Activated naive CD4-positive, alpha-beta T cell treated with anti-CD3 and anti-CD28 coated beads, Interleukin-2, amount 50 U/mL, for 72 hours (primary cell): ENCODE data around the gene ATAD5. TPM values are rescaled to one million over a fixed set of nuclear protein-coding genes. Genes with fewer than 3 reads are reported as not detected.
A peak's percentile ranks its signal among the peaks of the same experiment; 100 is the strongest.
"Not testable (repeated sequence)": the region's sequence is repeated elsewhere in the genome, so short reads cannot be mapped to it uniquely, and the experiment has no call there.

Experiments used
- ATAC-seq, 2 donors: fragments of 150-1000 bp; cut with Tn5 transposase; 2 replicates each; pipeline ENCODE4 v1.10.0; 2021; ENCODE audit warnings: mild to moderate bottlenecking in 2 of 2, moderate library complexity in 2 of 2
- DNase-seq, 2 donors: peaks; one replicate each; pipeline ENCODE4 v3.0.0; 2021 to 2022; ENCODE audit warnings: low spot score in 2 of 2
- H3K27ac Mint-ChIP-seq, 2 donors: one replicate each; pipeline ENCODE4 v1.8.0; 2022; ENCODE audit warnings: mild to moderate bottlenecking in 2 of 2, mixed read lengths in 2 of 2
- H3K36me3 Mint-ChIP-seq, 2 donors: one replicate each; pipeline ENCODE4 v1.8.0; 2022; ENCODE audit warnings: mixed read lengths in 2 of 2
- H3K9me3 Mint-ChIP-seq, 2 donors: one replicate each; pipeline ENCODE4 v1.8.0; 2022; ENCODE audit warnings: mixed read lengths in 2 of 2
- total RNA-seq, 2 donors: library from RNA; stranded (reverse); gene quantifications; one replicate each; pipeline ENCODE4 v1.2.3, GENCODE V29; 2022

The ATAD5 gene
- total RNA-seq, 2 donors from 2014 or later, result 32.5 to 52.1 TPM

DNA sequence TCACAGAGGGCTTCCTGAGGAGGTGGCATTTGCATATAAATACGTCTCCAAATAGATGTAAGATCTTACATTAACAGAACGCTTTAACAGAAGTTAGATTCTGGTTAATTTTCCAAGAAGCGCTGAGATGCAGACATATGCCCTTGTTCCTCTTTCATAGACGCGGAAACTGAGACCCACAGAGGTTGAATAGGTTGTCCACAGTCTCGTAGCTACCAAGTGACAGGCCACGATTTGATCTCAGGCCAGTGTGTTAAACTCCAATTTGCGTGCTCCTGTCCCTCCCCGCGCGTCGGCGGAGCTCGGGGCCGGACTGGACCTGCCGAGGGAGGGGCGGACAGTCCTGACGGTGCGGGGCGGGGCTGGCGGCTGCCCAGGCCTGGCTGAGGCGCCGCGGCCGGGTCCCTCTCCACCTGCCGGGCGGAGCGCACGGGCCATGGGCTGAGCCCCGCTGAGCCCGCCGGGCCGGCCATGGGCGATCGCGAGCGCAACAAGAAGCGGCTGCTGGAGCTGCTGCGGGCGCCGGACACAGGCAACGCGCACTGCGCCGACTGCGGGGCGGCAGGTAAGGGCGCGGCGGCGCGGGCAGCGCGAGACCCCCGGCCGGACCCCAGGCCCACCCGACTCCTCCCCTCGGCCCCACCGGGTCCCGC is 89.9 kb downstream of the ATAD5 start, which contains the start of gene ADAP2:
Gene ADAP2, plus strand, starts transcription at position 402 of the 653 bp plus-strand sequence. Its CDS starts 70 bp downstream, at position 472.
- Mint-ChIP-seq H3K27ac (no peak within 1 kb of the TSS), H3K9me3 (no peaks in the 10 kb centered on the region), H3K36me3 (peaks cover 0 to 6% of the 10 kb centered on the region in 2 donors)
- ATAC-seq, result peak in 1 of 2 donors; percentile 53
- DNase-seq, result no peak

DNA sequence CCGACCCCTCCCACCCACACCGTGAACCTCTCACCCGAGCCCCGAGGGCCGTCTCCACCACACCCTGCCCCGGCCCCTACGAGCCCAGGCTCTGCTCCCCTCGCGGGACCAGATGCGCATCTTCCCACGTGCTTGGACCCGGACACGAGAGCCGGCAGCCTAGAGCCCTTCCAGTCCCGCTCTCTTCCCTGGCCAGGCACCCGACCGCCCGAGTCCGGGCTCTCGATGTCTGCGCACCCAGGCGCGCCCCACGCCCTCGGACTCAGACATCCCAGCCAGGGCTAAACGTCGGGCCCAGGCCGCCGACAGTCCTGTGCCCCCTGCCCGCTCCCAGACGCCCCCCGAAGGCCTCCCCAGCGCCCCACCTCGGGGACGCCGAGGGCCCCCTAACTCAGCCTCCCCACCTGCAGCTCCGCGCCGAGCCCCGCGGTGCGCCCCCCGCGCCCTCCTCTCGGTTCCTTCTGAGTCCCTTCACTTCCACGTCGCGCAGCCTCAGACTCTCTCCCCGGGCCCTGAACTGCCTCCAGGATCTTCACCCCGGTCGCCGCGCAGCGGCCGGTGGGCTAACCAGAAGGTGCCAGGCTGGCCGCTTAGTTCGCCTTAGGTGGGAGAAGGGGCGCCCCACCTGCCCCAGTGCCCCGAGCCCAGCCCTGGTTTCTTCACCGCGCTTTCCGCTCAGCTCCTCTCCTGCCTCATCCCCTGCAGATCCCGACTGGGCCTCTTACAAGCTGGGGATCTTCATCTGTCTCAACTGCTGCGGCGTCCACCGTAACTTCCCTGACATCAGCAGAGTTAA is 90.7 kb downstream of the ATAD5 start:
- Mint-ChIP-seq H3K9me3 (no peaks in the 10 kb centered on the region), H3K27ac (no peak overlapping the region), H3K36me3 (peaks cover 0 to 6% of the 10 kb centered on the region in 2 donors)
- DNase-seq (peak in 1 of 2 donors; percentile 18), ATAC-seq (peak in 1 of 2 donors; percentile 47)

DNA sequence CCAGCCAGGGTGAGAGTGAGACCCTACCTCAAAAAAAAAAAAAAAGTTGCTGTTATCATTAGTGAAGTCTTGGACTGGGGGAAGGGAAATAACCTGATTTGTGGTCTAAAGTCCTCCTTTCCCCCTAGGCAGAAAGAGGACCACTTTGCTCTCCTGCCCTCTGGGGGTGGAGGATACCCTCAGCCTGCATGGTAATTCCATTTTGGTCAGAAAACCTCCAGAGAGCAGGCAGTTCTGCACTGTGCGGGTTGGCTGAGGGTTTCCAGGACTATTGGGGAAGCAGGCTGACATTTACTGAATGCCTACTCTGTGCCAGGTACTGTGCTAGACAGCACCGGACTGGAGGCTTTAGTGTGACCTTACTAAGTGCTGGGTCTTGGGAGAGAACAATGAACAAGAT is 92.6 kb downstream of the ATAD5 start:
- DNase-seq, result no peak
- no peak overlapping the region for H3K27ac Mint-ChIP-seq
- ATAC-seq, result no peak
- no peaks in the 10 kb centered on the region for H3K9me3 Mint-ChIP-seq
- H3K36me3 Mint-ChIP-seq, result peaks cover 0 to 6% of the 10 kb centered on the region in 2 donors

DNA sequence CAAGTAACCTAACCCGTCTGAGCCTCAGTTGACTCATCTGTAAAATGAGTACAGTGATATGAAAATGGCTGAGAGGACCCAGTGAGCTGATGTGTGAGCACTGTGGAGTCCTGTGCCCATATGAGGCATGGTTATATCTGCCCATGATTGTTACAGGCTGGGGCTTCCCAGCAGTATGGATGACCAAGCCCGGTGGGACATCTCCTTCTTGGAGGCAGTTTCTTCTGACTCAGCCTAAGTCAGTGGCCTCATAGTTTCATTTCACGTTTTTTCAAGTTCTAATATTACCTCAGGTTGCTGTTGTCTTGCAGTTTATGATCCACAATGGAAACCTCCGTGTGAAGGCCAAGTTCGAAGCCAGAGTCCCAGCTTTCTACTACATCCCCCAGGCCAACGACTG is 94.8 kb downstream of the ATAD5 start:
- Mint-ChIP-seq H3K9me3 (no peaks in the 10 kb centered on the region), H3K36me3 (peaks cover 0 to 6% of the 10 kb centered on the region in 2 donors), H3K27ac (no peak overlapping the region)
- DNase-seq (no peak), ATAC-seq (peak in 1 of 2 donors; percentile 56)

DNA sequence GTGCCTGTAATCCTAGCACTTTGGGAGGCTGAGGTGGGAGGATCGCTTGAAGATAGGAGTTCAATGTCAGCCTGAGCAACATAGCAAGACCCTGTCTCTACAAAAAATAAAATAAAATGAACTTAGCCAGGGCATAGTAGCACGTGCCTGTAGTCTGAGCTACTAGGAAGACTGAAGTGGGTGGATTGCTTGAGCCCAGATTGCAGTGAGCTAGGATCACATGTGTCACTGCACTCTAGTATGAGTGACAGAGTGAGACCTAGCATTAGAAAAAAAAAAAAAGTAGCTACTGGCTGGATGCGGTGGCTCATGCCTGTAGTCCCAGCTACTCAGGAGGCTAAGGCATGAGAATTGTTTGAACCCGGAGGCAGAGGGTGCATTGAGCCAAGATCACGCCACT is 96.0 kb downstream of the ATAD5 start:
- DNase-seq (no peak), ATAC-seq (no peak)
- Mint-ChIP-seq H3K36me3 (peaks cover 0 to 3% of the 10 kb centered on the region in 2 donors), H3K27ac (no peak overlapping the region), H3K9me3 (no peaks in the 10 kb centered on the region)

DNA sequence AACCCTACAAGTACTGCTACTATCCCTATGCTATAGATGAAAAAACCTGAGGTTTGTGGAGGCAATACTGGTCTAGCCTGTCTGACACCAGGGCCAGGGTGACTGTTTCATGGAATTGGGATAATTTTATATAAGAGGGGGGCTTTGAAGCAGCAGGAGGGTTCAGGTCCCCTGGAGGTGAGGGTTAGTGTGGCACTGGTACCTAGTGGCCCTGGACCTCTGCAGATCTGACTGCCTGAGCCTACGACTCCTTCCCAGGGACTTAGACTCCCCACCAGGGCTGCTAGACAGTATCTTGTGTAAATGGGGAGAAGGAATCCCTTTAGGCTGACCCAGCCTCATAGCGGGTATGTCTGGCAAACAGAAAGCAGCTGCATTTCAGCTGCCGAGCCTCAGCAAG is 96.8 kb downstream of the ATAD5 start:
- no peaks in the 10 kb centered on the region for H3K36me3 Mint-ChIP-seq
- no peaks in the 10 kb centered on the region for H3K9me3 Mint-ChIP-seq

DNA sequence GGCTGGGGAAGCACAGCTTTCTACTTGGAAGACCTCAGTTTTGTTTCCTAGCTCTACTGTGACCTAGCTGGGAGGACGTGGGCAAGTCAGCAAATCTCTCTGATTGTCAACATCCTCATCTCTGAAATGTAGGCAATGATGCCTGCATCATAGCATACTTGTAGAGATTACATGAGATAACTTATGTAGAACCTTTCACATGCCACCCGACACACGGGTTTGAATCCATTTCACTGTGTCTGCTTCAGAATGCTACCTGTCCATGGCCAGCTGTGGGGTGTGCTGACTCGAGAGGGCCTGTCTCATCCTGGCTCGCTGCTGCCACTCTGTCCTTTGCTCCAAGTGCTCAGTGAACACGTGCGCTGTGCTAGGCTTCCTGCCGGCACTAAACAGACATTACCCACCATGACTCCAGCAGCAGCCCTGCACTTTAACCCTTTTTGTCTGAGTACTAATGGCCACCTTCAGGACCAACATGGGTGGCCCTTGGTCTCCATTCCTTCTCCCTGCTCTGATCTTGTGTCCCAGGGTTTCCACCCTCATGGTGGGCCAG is 97.4 kb downstream of the ATAD5 start:
- H3K9me3 Mint-ChIP-seq, result no peaks in the 10 kb centered on the region
- no peaks in the 10 kb centered on the region for H3K36me3 Mint-ChIP-seq
- DNase-seq, result no peak
- H3K27ac Mint-ChIP-seq, result no peak overlapping the region
- no peak for ATAC-seq

More for the DNA sequence above, 96.8 kb downstream of the ATAD5 start:
- H3K27ac Mint-ChIP-seq, result no peak overlapping the region
- DNase-seq (no peak), ATAC-seq (no peak)

DNA sequence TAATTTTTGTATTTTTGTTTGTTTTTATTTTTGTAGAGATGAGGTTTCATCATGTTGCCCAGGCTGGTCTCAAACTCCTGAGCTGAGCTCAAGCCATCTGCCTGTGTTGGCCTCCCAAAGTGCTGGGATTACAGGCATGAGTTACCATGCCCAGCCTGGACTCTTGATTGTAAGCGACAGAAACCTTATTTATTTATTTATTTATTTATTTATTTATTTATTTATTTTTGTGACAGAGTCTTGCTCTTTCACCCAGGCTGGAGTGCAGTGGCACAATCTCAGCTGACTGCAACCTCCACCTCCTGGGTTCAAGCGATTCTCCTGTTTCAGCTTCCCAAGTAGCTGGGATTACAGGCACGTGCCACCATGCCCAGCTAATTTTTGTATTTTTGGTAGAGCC is 98.1 kb downstream of the ATAD5 start:
- not testable (repeated sequence) for DNase-seq, H3K9me3 Mint-ChIP-seq, ATAC-seq, H3K27ac Mint-ChIP-seq, H3K36me3 Mint-ChIP-seq

DNA sequence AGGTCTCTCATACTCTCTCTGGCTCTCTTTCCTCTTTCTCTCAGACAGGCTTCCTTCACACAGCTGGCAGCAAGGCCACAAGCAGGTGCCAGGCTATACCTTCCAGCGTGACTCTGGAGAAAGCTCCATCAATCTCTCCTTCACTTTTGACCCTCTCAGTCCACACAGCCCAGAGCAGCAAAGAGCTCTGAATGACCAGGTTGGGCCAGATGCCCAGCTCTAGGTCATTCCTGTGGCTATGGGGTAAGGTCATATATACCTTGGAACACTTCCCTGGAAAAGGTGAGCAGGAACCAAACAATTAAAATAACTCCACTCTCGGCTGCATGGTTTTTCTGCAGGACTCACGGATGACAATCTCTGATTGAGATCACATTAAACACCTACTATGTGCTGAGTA is 98.7 kb downstream of the ATAD5 start:
- H3K9me3 Mint-ChIP-seq, result no peaks in the 10 kb centered on the region
- H3K36me3 Mint-ChIP-seq, result no peaks in the 10 kb centered on the region
- H3K27ac Mint-ChIP-seq, result peak overlapping the region in 1 of 2 donors; percentile 22

DNA sequence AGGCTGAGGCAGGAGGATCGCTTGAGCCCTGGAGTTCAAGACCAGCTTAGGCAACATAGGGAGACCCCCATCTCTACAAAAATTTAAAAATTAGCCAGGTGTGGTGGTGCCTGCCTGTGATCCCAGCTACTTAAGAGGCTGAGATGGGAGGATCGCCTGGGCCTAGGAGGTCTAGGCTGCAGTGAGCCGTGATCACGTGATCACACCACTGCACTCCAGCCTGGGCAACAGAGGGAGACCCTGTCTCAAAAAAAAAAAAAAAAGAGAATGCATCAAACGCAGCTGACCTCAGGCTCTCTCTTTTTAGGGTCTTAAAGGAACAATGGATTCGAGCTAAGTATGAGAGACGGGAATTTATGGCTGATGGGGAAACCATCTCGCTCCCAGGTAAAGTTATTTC is 99.8 kb downstream of the ATAD5 start:
- not testable (repeated sequence) for DNase-seq, ATAC-seq, H3K36me3 Mint-ChIP-seq, H3K27ac Mint-ChIP-seq, H3K9me3 Mint-ChIP-seq

More for the DNA sequence above, 98.7 kb downstream of the ATAD5 start:
- no peak for ATAC-seq
- DNase-seq, result no peak

DNA sequence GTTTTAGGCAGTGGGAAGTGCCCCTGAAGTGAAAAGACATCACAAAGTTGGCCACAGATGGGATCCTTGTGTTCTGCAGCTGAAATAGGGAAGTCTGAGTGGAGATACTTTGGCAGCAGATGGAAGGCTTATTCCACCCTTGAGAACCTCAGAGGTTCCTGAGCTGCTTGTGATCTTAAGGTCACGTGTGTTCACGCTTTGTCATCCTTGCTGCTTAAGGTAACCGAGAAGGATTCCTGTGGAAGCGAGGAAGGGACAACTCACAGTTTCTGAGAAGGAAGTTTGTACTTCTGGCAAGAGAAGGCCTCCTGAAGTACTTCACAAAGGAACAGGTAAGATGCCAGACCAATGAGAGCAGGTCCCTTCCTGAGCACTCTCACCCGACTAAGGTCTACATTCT is 102.2 kb downstream of the ATAD5 start:
- ATAC-seq, result no peak
- H3K9me3 Mint-ChIP-seq, result no peaks in the 10 kb centered on the region
- no peak for DNase-seq
- H3K36me3 Mint-ChIP-seq, result no peaks in the 10 kb centered on the region
- peak overlapping the region in 1 of 2 donors; percentile 19 for H3K27ac Mint-ChIP-seq

DNA sequence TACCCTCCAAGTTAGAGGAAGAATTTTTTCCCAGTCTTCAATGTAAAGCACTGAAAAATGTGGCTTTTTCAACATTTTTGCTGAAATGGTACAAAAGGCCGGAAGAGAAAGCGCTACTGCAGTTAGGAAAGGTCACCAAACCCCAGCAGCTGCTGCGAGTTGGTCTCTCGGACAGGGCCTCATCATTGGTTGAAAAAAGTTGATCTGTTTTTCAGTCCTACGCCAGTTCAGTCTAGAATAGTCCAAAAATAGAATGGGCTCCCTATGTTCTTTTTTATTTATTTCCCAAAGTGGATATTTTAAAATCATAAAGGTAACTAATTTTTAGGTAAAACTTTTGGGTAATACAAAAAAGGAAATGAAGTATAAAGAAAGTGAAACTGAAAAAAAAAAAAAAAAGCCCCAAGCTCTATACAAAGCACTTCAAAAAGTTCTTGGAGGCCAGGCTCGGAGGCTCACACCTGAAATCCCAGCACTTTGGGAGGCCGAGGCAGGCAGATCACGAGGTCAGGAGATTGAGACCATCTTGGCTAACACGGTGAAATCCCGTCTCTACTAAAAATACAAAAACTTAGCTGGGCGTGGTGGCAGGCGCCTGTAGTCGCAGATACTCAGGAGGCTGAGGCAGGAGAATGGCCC is 107.4 kb downstream of the ATAD5 start:
- ATAC-seq (no peak), DNase-seq (no peak)
- no peaks in the 10 kb centered on the region for H3K36me3 Mint-ChIP-seq
- H3K27ac Mint-ChIP-seq, result no peak overlapping the region
- peaks cover 0 to 4% of the 10 kb centered on the region in 2 donors for H3K9me3 Mint-ChIP-seq

DNA sequence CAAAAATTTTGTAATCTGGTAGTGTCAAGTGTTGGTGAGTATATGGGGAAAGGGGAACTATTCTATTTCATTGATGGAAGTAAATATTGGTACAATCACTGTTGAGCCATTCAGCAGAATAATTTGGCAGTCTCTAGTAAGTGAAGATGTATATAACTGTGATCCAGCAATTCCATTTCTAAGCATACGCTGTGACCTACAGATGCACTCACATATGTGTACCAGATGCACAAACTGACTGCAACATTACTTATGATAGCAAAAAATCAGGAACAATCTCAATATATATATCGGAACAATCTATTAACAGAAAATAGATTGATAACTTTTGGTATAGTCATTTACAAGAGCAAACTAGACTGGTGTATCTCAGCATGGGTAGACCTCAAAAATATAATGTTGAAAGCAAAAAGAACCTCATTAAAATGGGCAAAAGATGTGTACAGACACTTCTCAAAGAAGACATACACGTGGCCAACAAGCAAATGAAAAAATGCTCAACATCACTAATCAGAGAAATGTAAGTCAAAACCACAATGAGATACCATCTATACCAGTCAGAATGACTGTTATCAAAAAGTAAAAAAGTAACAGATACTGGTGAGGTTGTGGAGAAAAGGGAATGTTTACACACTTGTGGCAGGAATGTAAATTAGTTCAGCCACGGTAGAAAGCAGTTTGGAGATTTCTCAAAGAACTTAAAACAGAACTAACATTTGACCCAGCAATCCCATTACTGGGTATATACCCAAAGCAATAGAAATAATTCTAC is 110.7 kb downstream of the ATAD5 start:
- ATAC-seq (no peak), DNase-seq (no peak)
- Mint-ChIP-seq H3K9me3 (peaks cover 0 to 4% of the 10 kb centered on the region in 2 donors), H3K36me3 (no peaks in the 10 kb centered on the region), H3K27ac (no peak overlapping the region)
